Glutamatergic neuron (in vitro differentiated cells): ENCODE measurements around the gene PCDH9. TPM values are rescaled to one million over a fixed set of nuclear protein-coding genes. Genes with fewer than 3 reads are reported as not detected.

Experiments used
- DNase-seq: peaks from one replicate; pipeline ENCODE4 v3.0.0; 2022
- H3K27ac Mint-ChIP-seq: one replicate; pipeline ENCODE4 v1.8.0; 2020; ENCODE audit warnings: mild to moderate bottlenecking, mixed read lengths, inconsistent platforms; ENCODE audit not compliant: unreplicated experiment
- H3K27me3 Mint-ChIP-seq: one replicate; pipeline ENCODE4 v1.8.0; 2020; ENCODE audit warnings: mild to moderate bottlenecking, moderate library complexity, mixed read lengths, inconsistent platforms; ENCODE audit not compliant: unreplicated experiment
- H3K36me3 Mint-ChIP-seq: one replicate; pipeline ENCODE4 v1.8.0; 2020; ENCODE audit warnings: mild to moderate bottlenecking, mixed read lengths, inconsistent platforms; ENCODE audit not compliant: unreplicated experiment
- H3K4me1 Mint-ChIP-seq: one replicate; pipeline ENCODE4 v1.8.0; 2020; ENCODE audit warnings: mild to moderate bottlenecking, low read depth, mixed read lengths, inconsistent platforms; ENCODE audit not compliant: unreplicated experiment
- H3K4me3 Mint-ChIP-seq: one replicate; pipeline ENCODE4 v1.8.0; 2020; ENCODE audit warnings: mild to moderate bottlenecking, mixed read lengths, inconsistent platforms; ENCODE audit not compliant: unreplicated experiment
- H3K9me3 Mint-ChIP-seq: one replicate; pipeline ENCODE4 v1.8.0; 2020; ENCODE audit warnings: mild to moderate bottlenecking, moderate library complexity, mixed read lengths, inconsistent platforms; ENCODE audit not compliant: unreplicated experiment
- total RNA-seq: library from RNA; stranded (reverse); fragmentation: NEBNext Ultra II Directional; extraction: Animal tissue kit (Norgen Biotek cat#: 25700); gene quantifications from one replicate; pipeline ENCODE4 v1.2.1, GENCODE V29; 2021; ENCODE audit not compliant: unreplicated experiment
- TF ChIP-seq, protein P1 (sequence below): fragments of 200-600 bp; sonication (generic); IDR thresholded peaks from one replicate; pipeline ENCODE4 v1.5.0; 2021; ENCODE audit not compliant: partially characterized antibody, unreplicated experiment

Gene PCDH9
- total RNA-seq, 1 donor from 2014 or later, result 43.3 TPM

DNA sequence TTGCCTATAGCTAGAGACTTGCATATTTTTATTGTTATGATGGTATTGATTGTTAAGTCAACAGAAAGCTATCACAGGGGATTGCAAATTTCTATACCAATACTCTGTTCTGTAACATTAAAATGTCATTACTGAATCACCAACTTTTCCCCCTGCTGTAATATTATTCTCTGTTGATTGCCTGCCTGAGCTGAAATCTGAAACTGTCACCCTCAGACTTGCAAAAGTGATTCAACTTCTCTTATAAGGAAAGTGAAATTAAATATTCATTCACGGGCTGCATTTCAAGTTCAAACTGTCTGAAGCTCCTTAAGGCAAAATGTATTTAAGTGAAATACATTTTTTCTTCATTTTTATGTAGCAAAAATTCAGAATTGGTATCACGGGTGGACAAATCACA, 723.2 kb downstream of the PCDH9 start:
- DNase-seq, result no peak
- Mint-ChIP-seq H3K9me3 (peaks cover 2% of the 10 kb centered on the region), H3K27ac (no peak overlapping the region), H3K4me1 (no peaks in the 10 kb centered on the region), H3K4me3 (no peak overlapping the region), H3K36me3 (no peaks in the 10 kb centered on the region), H3K27me3 (no peaks in the 10 kb centered on the region)
- TF ChIP-seq, protein P1, sequence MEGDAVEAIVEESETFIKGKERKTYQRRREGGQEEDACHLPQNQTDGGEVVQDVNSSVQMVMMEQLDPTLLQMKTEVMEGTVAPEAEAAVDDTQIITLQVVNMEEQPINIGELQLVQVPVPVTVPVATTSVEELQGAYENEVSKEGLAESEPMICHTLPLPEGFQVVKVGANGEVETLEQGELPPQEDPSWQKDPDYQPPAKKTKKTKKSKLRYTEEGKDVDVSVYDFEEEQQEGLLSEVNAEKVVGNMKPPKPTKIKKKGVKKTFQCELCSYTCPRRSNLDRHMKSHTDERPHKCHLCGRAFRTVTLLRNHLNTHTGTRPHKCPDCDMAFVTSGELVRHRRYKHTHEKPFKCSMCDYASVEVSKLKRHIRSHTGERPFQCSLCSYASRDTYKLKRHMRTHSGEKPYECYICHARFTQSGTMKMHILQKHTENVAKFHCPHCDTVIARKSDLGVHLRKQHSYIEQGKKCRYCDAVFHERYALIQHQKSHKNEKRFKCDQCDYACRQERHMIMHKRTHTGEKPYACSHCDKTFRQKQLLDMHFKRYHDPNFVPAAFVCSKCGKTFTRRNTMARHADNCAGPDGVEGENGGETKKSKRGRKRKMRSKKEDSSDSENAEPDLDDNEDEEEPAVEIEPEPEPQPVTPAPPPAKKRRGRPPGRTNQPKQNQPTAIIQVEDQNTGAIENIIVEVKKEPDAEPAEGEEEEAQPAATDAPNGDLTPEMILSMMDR, result no peak

DNA sequence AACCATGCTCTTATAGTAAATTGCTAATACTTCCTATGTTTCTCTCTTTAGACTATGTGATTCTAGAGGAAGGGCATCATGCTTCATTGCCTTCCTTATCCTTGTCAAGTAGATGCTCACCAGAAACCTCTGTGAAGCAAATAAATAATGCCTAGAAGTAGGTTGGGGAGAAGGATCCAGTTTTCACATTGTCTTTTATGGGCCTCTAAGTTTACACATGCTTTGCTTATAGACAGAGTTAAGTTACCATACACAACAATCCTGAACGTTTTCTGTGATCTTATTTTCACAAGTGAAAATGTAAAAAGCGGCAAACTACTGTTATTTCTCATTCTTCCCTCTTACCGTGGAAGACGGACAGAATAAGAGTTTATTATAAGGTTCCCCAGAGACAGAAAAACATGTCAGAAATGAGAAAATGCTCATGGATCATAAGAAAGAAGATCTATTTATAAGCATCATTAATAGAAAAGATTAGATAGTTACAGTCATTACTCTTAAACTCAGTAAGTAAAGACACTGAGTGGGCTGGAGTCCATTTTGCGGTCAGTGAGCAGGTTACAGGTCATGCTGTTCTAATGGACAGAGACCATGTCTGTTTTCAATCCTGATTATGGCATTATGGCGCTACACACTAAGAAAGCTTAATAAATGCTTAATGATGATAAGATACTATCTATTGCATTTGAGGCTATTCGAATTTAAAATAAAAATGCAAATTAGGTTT, 723.9 kb downstream of the PCDH9 start:
- H3K27me3 Mint-ChIP-seq, result no peaks in the 10 kb centered on the region

DNA sequence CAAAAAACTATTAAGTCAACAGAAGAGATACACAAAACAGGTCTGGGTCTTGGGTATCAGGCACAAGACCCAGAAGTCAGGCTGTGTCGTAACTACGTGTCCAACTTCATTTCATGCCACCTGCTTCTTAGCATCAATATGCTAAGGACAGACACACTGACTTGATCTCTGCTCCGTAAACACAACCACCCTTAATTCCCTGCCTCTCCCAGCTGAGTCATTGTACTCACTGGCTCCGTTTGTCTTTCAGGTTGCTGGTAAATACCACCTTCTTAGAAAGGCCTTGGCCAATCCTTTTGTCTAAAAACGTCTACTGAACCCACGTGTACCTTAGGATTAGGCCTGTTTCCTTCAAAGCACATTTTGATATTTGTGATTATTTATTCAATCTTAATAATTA, 726.2 kb downstream of the PCDH9 start:
- TF ChIP-seq, protein P1, result no peak
- H3K4me1 Mint-ChIP-seq, result no peaks in the 10 kb centered on the region
- H3K4me3 Mint-ChIP-seq, result no peak overlapping the region
- peaks cover 2% of the 10 kb centered on the region for H3K9me3 Mint-ChIP-seq
- no peak for DNase-seq
- no peaks in the 10 kb centered on the region for H3K27me3 Mint-ChIP-seq
- H3K27ac Mint-ChIP-seq, result no peak overlapping the region
- H3K36me3 Mint-ChIP-seq, result no peaks in the 10 kb centered on the region

More for the DNA sequence above, 723.9 kb downstream of the PCDH9 start:
- TF ChIP-seq, protein P1, result no peak
- Mint-ChIP-seq H3K4me3 (no peak overlapping the region), H3K4me1 (no peaks in the 10 kb centered on the region), H3K27ac (no peak overlapping the region), H3K9me3 (peaks cover 2% of the 10 kb centered on the region), H3K36me3 (no peaks in the 10 kb centered on the region)
- no peak for DNase-seq

DNA sequence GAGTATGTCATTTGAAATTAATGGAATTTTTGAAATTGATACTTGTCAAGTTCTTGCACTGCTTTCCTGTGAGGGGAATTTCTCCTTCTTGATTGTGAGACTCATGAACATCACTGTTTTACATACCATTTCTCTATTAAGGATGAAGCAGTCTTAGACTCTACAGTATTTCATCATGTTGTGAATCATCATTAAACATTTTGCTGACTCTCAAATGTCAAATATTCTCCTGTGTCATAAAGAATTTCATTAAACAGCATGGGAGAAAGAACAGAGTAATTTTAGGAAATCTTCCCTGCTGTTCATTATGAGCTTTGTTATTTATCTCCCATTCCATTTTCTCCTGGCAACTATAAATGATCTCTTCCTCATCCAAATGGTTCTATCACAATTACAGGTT, 729.0 kb downstream of the PCDH9 start:
- H3K4me1 Mint-ChIP-seq, result no peaks in the 10 kb centered on the region
- H3K27ac Mint-ChIP-seq, result no peak overlapping the region
- H3K9me3 Mint-ChIP-seq, result peaks cover 2% of the 10 kb centered on the region
- H3K4me3 Mint-ChIP-seq, result no peak overlapping the region
- H3K27me3 Mint-ChIP-seq, result no peaks in the 10 kb centered on the region
- no peaks in the 10 kb centered on the region for H3K36me3 Mint-ChIP-seq
- no peak for DNase-seq
- TF ChIP-seq, protein P1, result no peak

DNA sequence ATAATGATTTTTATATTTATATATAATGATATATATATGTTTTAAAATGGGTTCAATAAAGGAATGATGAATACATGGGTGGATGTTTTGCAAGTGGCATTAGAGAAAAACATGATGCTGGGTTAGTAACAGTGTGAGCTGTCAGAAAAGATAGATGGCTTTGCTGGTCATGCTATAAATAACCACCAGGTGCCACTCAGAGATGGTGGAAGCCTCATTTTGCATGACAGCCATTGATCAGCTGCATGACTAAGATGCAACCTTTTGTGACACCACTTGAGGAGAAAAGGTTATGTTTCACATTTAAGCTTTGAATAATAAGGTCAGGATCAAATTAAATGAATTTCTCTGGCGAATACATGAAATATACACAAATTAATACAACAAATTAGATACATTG, 737.7 kb downstream of the PCDH9 start:
- TF ChIP-seq, protein P1, result peak; percentile 66
- Mint-ChIP-seq H3K27me3 (peaks cover 2% of the 10 kb centered on the region), H3K9me3 (peaks cover 1% of the 10 kb centered on the region), H3K4me1 (peaks cover 16% of the 10 kb centered on the region), H3K27ac (no peak overlapping the region), H3K4me3 (no peak overlapping the region), H3K36me3 (no peaks in the 10 kb centered on the region)
- no peak for DNase-seq
